ENCODE measurements around the gene BMP7. TPM values are rescaled to one million over a fixed set of nuclear protein-coding genes. Genes with fewer than 3 reads are reported as not detected.

BMP7 gene
- total RNA-seq, 4 donors from 2014 or later, result 4.6 to 7.1 (median 5.6) TPM

GRCh38 chr20:57166568-57167291 is 99.7 kb downstream of the BMP7 start:
- TF ChIP-seq POLR2AphosphoS5 (IDR thresholded peaks at IDR 0.05), result no peak
- TF ChIP-seq POLR2A (IDR thresholded peaks at IDR 0.05; ENCODE audit: low read depth), result no peak
- no peak for TF ChIP-seq CTCF (IDR thresholded peaks at IDR 0.05)
- TF ChIP-seq EP300 (IDR thresholded peaks at IDR 0.05), result no peak

DNA sequence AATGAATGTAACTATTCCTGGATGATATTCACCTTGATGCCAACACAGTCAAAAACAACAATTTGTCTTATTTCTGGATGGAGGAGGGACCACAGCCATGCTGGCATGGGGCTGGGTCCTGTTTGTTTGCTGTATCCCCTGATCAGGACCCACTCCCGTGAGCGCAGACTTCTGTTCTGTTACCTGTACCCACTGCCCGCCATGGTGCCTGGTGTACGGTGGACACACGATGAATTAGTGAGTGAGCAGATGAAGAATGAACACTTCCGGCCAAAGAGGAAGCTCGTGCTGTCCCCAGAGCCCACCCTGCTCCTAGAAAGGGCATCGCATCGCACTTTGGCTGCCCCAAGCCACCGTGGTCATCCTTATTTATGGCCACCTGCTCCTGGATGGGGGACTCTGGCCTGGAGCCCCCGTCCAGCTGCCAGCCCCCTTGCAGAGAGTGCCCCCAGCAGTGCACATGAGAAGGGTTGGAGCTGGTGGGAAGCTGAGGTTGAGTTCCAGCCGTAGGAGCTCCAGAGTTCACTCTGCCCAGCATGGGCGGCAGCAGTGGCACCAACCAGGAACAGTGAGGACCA is 100.9 kb downstream of the BMP7 start:
- no peaks in the 10 kb centered on the region for H3K4me1 ChIP-seq
- TF ChIP-seq POLR2AphosphoS5 (IDR thresholded peaks at IDR 0.05) (no peak), CTCF (IDR thresholded peaks at IDR 0.05) (no peak), POLR2A (IDR thresholded peaks at IDR 0.05; ENCODE audit: low read depth) (no peak), EP300 (IDR thresholded peaks at IDR 0.05) (no peak)
- peaks cover 0 to under 1% (median 0%) of the 10 kb centered on the region in 4 donors for H3K27me3 ChIP-seq
- H3K9me3 ChIP-seq, result no peaks in the 10 kb centered on the region
- DNase-seq (ENCODE audit: extremely low spot score), result no peak
- intact Hi-C loops (cut with DNase I), result no loop called here
- 96% methylated on average over 13 of the region's 13 CpGs for WGBS
- no peak overlapping the region for H3K4me3 ChIP-seq
- H3K27ac ChIP-seq (replicated peaks in 1 of 4), result no peak overlapping the region
- no peaks in the 10 kb centered on the region for H3K36me3 ChIP-seq

More at GRCh38 chr20:57166568-57167291, 99.7 kb downstream of the BMP7 start:
- no peaks in the 10 kb centered on the region for H3K9me3 ChIP-seq
- H3K27ac ChIP-seq (replicated peaks in 1 of 4), result no peak overlapping the region
- DNase-seq (ENCODE audit: extremely low spot score), result no peak
- no peaks in the 10 kb centered on the region for H3K4me1 ChIP-seq
- H3K36me3 ChIP-seq, result no peaks in the 10 kb centered on the region
- H3K4me3 ChIP-seq, result no peak overlapping the region
- H3K27me3 ChIP-seq, result no peaks in the 10 kb centered on the region
- intact Hi-C loops (cut with DNase I), result no loop called here
- 85% methylated on average over 18 of the region's 18 CpGs for WGBS

DNA sequence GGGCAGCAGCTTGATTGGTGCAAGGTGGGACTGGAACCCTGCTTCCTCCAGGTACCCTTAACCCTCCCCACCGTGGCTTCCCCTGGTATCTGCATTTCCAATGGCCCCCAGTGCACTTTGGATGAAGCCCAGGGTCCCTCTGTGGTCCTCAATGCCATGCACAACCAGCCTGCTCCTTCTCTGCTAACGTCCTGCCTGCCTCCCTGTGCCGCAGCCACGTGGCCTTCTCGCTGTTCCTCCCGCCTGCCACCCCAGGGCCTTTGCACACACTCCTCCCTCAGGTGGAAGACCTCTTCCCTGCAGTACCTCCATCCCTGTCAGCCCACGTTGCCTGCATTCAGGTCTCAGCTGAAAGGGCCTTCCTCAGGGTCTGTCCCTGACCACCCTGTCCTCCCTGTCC is 101.6 kb downstream of the BMP7 start:
- H3K27me3 ChIP-seq, result peaks cover 0 to 5% (median 0%) of the 10 kb centered on the region in 4 donors
- H3K9me3 ChIP-seq, result no peaks in the 10 kb centered on the region
- H3K27ac ChIP-seq (replicated peaks in 1 of 4), result no peak overlapping the region
- intact Hi-C loops (cut with DNase I), result no loop called here
- no peaks in the 10 kb centered on the region for H3K4me1 ChIP-seq
- no peak for DNase-seq (ENCODE audit: extremely low spot score)
- no peaks in the 10 kb centered on the region for H3K36me3 ChIP-seq
- WGBS, result 90% methylated on average over 7 of the region's 7 CpGs
- TF ChIP-seq EP300 (IDR thresholded peaks at IDR 0.05), result no peak
- TF ChIP-seq CTCF (IDR thresholded peaks at IDR 0.05), result no peak
- TF ChIP-seq POLR2A (IDR thresholded peaks at IDR 0.05; ENCODE audit: low read depth), result no peak
- TF ChIP-seq POLR2AphosphoS5 (IDR thresholded peaks at IDR 0.05), result no peak
- H3K4me3 ChIP-seq, result no peak overlapping the region

- H3K36me3 ChIP-seq, result no peaks in the 10 kb centered on the region
- H3K27me3 ChIP-seq, result peaks cover 0 to 5% (median 0%) of the 10 kb centered on the region in 4 donors
- WGBS, result 69% methylated on average over 2 of the region's 2 CpGs
- intact Hi-C loops (cut with DNase I), result no loop called here
- no peak overlapping the region for H3K4me3 ChIP-seq
- H3K4me1 ChIP-seq, result no peaks in the 10 kb centered on the region
- no peak overlapping the region for H3K27ac ChIP-seq (replicated peaks in 1 of 4)
- no peak for DNase-seq (ENCODE audit: extremely low spot score)
- TF ChIP-seq EP300 (IDR thresholded peaks at IDR 0.05) (no peak), POLR2A (IDR thresholded peaks at IDR 0.05; ENCODE audit: low read depth) (no peak), POLR2AphosphoS5 (IDR thresholded peaks at IDR 0.05) (no peak), CTCF (IDR thresholded peaks at IDR 0.05) (no peak)
- no peaks in the 10 kb centered on the region for H3K9me3 ChIP-seq
Observed at GRCh38 chr20:57163041-57163440, 103.4 kb downstream of the BMP7 start.
